K562 (cell line): ENCODE results near the gene PPP1R12B. TPM values are rescaled to one million over a fixed set of nuclear protein-coding genes. Genes with fewer than 3 reads are reported as not detected.
"Not testable (repeated sequence)": the region's sequence is repeated elsewhere in the genome, so short reads cannot be mapped to it uniquely, and the experiment has no call there.

Experiments used
- ATAC-seq: fragments of 200-7000 bp; cut with Tn5 transposase; 3 replicates; pipeline ENCODE4 v1.9.1; 2020; ENCODE audit warnings: moderate library complexity
- BruUV-seq: library from RNA; stranded (reverse); fragments of 400-500 nt; replicated peaks from 2 replicates; lab custom pipeline; 2021; lab: Mats Ljungman, UMichigan
- CTCF ChIA-PET: fragments of 300-600 bp; formaldehyde crosslinking; extraction: SDS; loops from one replicate; lab custom pipeline; 2021; ENCODE audit warnings: low intra/inter-chr PET ratio; lab: Yijun Ruan, JAX
- POLR2A ChIA-PET: fragments of 300-600, 350-650 bp; sonication (Branson Sonifier 250); formaldehyde crosslinking; extraction: SDS; loops from one replicate; lab custom pipeline; 2021; ENCODE audit warnings: antibody characterized with exemption, inconsistent platforms; lab: Yijun Ruan, JAX
- DNase-seq, 4 experiments: peaks; one replicate each; pipeline versions ENCODE4 v3.0.0 to v3.0.0-alpha.2; 2011 to 2018; ENCODE audit warnings: low spot score in 3 of 4, mixed read lengths in 3 of 4; ENCODE audit errors: extremely low read depth in 1 of 4
- FAIRE-seq: peaks from 2 replicates; lab custom pipeline; 2011; peaks lifted over from hg19 to GRCh38; lab: Jason Lieb, UNC
- H2AFZ ChIP-seq: 2 replicates; pipeline ENCODE4 v1.6.0; 2011; ENCODE audit warnings: low read depth, low read length, control low read depth, inconsistent platforms
- H3K27ac ChIP-seq: fragments of 200-600 bp; 3 replicates; pipeline ENCODE4 v1.8.0; 2011; ENCODE audit warnings: low read depth, mild to moderate bottlenecking, control low read depth, inconsistent platforms, low read length, moderate library complexity, mixed read lengths; ENCODE audit errors: extremely low read depth
- H3K27me3 ChIP-seq, 2 experiments: fragments of 300-600 bp in 1 of 2; 2 replicates in 1 of 2; 3 replicates in 1 of 2; pipeline versions ENCODE4 v1.6.0 to v1.8.0; 2011; ENCODE audit warnings: inconsistent platforms in 2 of 2, low read length in 2 of 2, mild to moderate bottlenecking in 1 of 2, mixed read lengths in 1 of 2, moderate library complexity in 1 of 2; ENCODE audit not compliant: control insufficient read depth in 2 of 2, insufficient read depth in 2 of 2
- H3K36me3 ChIP-seq: fragments of 300-600 bp; 3 replicates; pipeline ENCODE4 v1.8.0; 2011; ENCODE audit warnings: mild to moderate bottlenecking, low read length, inconsistent platforms; ENCODE audit not compliant: control insufficient read depth, insufficient read depth
- H3K4me1 ChIP-seq, 2 experiments: fragments of 200-600 bp in 1 of 2; replicated peaks in 1 of 2; 2 replicates in 1 of 2; 3 replicates in 1 of 2; pipeline versions ENCODE4 v1.5.1 to v1.8.0; 2011; ENCODE audit warnings: inconsistent platforms in 2 of 2, low read length in 2 of 2, mild to moderate bottlenecking in 1 of 2, mixed read lengths in 1 of 2, moderate library complexity in 1 of 2; ENCODE audit not compliant: control insufficient read depth in 2 of 2, insufficient read depth in 2 of 2
- H3K4me2 ChIP-seq: 2 replicates; pipeline ENCODE4 v1.6.1; 2011; ENCODE audit warnings: low read length, control low read depth, inconsistent platforms, mixed read lengths; ENCODE audit not compliant: insufficient read depth
- H3K4me3 ChIP-seq: fragments of 200-600 bp; sonication (generic), shearing (Covaris generic); 2 replicates; pipeline ENCODE4 v1.5.1; 2016; ENCODE audit warnings: control low read depth, inconsistent platforms
- H3K79me2 ChIP-seq: fragments of 200-600 bp; 3 replicates; pipeline ENCODE4 v1.8.0; 2011; ENCODE audit warnings: low read length, inconsistent platforms; ENCODE audit not compliant: control insufficient read depth, insufficient read depth
- H3K9ac ChIP-seq, 2 experiments: 2 replicates each; pipeline versions ENCODE4 v1.6.0 to v1.6.1; 2011; ENCODE audit warnings: low read depth in 2 of 2, low read length in 2 of 2, control low read depth in 1 of 2, inconsistent platforms in 1 of 2, mild to moderate bottlenecking in 1 of 2, mixed read lengths in 1 of 2; ENCODE audit not compliant: insufficient read depth in 1 of 2
- H3K9me1 ChIP-seq: one replicate; pipeline ENCODE4 v1.6.0; 2011; ENCODE audit warnings: inconsistent platforms, mild to moderate bottlenecking, low read length, moderate library complexity; ENCODE audit not compliant: control insufficient read depth, insufficient read depth
- H3K9me3 ChIP-seq: replicated peaks from 2 replicates; pipeline ENCODE4 v1.5.1; 2011; ENCODE audit warnings: low read depth, low read length, inconsistent platforms; ENCODE audit not compliant: control insufficient read depth, insufficient read depth
- H4K20me1 ChIP-seq: replicated peaks from 2 replicates; pipeline ENCODE4 v1.6.1; 2011; ENCODE audit warnings: low read length, inconsistent platforms, mixed read lengths; ENCODE audit not compliant: control insufficient read depth, insufficient read depth
- in situ Hi-C: fragments of 300-500 bp; cut with MboI; formaldehyde crosslinking; loops from 4 replicates; pipeline ENCODE4 v1.15.0; 2018; ENCODE audit warnings: inconsistent platforms, mixed read lengths
- intact Hi-C: fragments of 100-400 bp; cut with micrococcal nuclease; formaldehyde crosslinking; loops from 2 replicates; pipeline ENCODE4 v1.14.2; 2022
- polyA plus RNA-seq, 8 experiments: library from polyadenylated mRNA; depleted of rRNA in 4 of 8; stranded (reverse) in 5 of 8; unstranded in 3 of 8; fragments of >200 nt; fragmentation: Nextera tagmentation in 2 of 8; fragmentation: Illumina TruSeq in 1 of 8; extraction: Ambion mirVana in 2 of 8; extraction: Trizol in 1 of 8; gene quantifications; 2 replicates each; pipeline versions ENCODE4 v1.2.1 to v1.2.3, GENCODE V29; 2011 to 2014; ENCODE audit warnings: inconsistent platforms in 1 of 8, missing spikeins in 1 of 8
- total RNA-seq, 7 experiments: library from RNA; depleted of rRNA in 6 of 7; stranded (reverse); fragments of >200 nt in 6 of 7; fragmentation: Illumina TruSeq in 2 of 7; extraction: Trizol in 2 of 7; gene quantifications; 2 replicates each; pipeline versions ENCODE4 v1.2.1 to v1.2.3, GENCODE V29; 2011 to 2021; ENCODE audit warnings: low replicate concordance in 1 of 7

PPP1R12B gene
- total and polyA plus RNA-seq, 9 of the 15 experiments (the other 6 are each of a cell fraction or from before 2014, with no cell fraction given), result 0.73 to 16.9 (median 13.6) TPM

DNA sequence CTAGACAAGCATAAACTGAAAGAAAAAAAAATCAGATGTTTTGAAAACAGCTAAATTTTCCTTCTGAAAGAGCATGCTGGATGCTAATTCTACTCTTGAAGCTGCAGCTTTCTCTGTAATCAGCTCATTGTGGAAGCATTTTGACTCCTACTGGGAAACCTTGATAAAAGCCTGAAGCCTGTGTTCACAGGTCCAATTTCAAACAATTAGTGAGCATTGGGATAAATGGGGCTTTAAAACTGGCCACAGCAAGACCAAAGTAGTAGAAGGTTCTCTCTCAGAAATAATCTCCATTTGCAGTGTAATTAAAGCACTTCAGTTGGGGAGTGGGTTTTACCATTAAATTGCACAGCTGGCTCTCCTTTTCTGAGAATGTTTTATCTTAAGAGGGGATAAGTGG is 110.2 kb downstream of the PPP1R12B start:
- H3K9ac ChIP-seq, intact Hi-C loops, H3K4me2 ChIP-seq, H3K79me2 ChIP-seq, ATAC-seq, in situ Hi-C loops, H3K9me1 ChIP-seq, BruUV-seq, H3K4me1 ChIP-seq, H3K36me3 ChIP-seq, H4K20me1 ChIP-seq, H3K27me3 ChIP-seq, H3K4me3 ChIP-seq, H3K27ac ChIP-seq, H3K9me3 ChIP-seq, H2AFZ ChIP-seq, CTCF ChIA-PET, FAIRE-seq: not testable (repeated sequence)
- POLR2A ChIA-PET, result interaction anchor here (0.6 to 1.3 kb wide), 2 partner anchors 15 to 110 kb away, joined by 3 read pairs; partner anchors contain the start of gene PPP1R12B
- peak in 1 of 4 experiments; percentile 31 for DNase-seq

GRCh38 chr1:202459470-202460142 is 111.1 kb downstream of the PPP1R12B start:
- H3K27ac ChIP-seq, BruUV-seq, CTCF ChIA-PET, DNase-seq, H3K4me1 ChIP-seq, H3K9me3 ChIP-seq, H3K9me1 ChIP-seq, H3K36me3 ChIP-seq, H3K27me3 ChIP-seq, H3K9ac ChIP-seq, FAIRE-seq, H4K20me1 ChIP-seq, ATAC-seq, H3K4me2 ChIP-seq, H2AFZ ChIP-seq, H3K79me2 ChIP-seq, in situ Hi-C loops, H3K4me3 ChIP-seq: not testable (repeated sequence)
- intact Hi-C loops, result loop anchor here (5.0 to 10.0 kb wide), 2 partner anchors 117 to 255 kb away; partner anchors contain the start of genes SYT2 and UBE2T
- POLR2A ChIA-PET, result interaction anchor here (1.3 kb wide), 1 partner anchor 111 kb away, joined by 3 read pairs; the partner anchor contains the start of gene PPP1R12B
